ENCODE results near the gene UAP1L1. TPM values are rescaled to one million over a fixed set of nuclear protein-coding genes. Genes with fewer than 3 reads are reported as not detected.

Gene UAP1L1
- 15.1 and 26.2 TPM in 2 replicates for total RNA-seq (2014; rRNA removed; shearing (Covaris generic); ENCODE audit: low replicate concordance)

GRCh38 chr9:137077010-137077747 lies at the start of gene UAP1L1:
TSS of gene UAP1L1 (plus strand) at chr9:137077517. CDS start at chr9:137077533, 16 bp downstream.
- H2AFZ ChIP-seq (ENCODE audit: low read length) = peak within 1 kb of the TSS; percentile 76; the same call in 1 of the 2 replicates
- H3K4me1 ChIP-seq (ENCODE audit: low read length) = peaks cover 29% of the 10 kb centered on the region
- peak within 1 kb of the TSS; percentile 81 for H3K4me3 ChIP-seq (ENCODE audit: low read length)
- peak within 1 kb of the TSS; percentile 85 for H3K9ac ChIP-seq (ENCODE audit: low read length)
- no peaks in the 10 kb centered on the region for H3K36me3 ChIP-seq (ENCODE audit: insufficient read depth, low read length)
- H3K79me2 ChIP-seq (ENCODE audit: low read length) = no peaks in the 10 kb centered on the region
- no peaks in the 10 kb centered on the region for H3K9me3 ChIP-seq (ENCODE audit: low read length)
- H3K9me2 ChIP-seq (replicated peaks; ENCODE audit: insufficient read depth, low read length) = no peaks in the 10 kb centered on the region
- DNase-seq = peak; percentile 85
- H3K27me3 ChIP-seq (ENCODE audit: low read length) = no peaks in the 10 kb centered on the region
- H3K4me2 ChIP-seq (ENCODE audit: low read depth, low read length, poor library complexity, severe bottlenecking) = peak within 1 kb of the TSS; percentile 85
- peaks cover 4% of the 10 kb centered on the region; the same call in 1 of the 2 replicates for H4K20me1 ChIP-seq (ENCODE audit: insufficient read depth, low read depth, low read length)
- no peak within 1 kb of the TSS for H3K27ac ChIP-seq (ENCODE audit: low read length)

GRCh38 chr9:137028263-137029057 lies 48.9 kb upstream of the UAP1L1 start:
- Histone ChIP-seq H4K20me1 (ENCODE audit: insufficient read depth, low read depth, low read length) (no peaks in the 10 kb centered on the region; the same call in 1 of the 2 replicates), H3K4me1 (ENCODE audit: low read length) (peaks cover 41% of the 10 kb centered on the region), H3K4me3 (ENCODE audit: low read length) (peak overlapping the region; percentile 53; the same call in 1 of the 2 replicates), H3K36me3 (ENCODE audit: insufficient read depth, low read length) (no peaks in the 10 kb centered on the region), H3K9me2 (replicated peaks; ENCODE audit: insufficient read depth, low read length) (no peaks in the 10 kb centered on the region), H3K79me2 (ENCODE audit: low read length) (no peaks in the 10 kb centered on the region), H3K9me3 (ENCODE audit: low read length) (no peaks in the 10 kb centered on the region), H3K27ac (ENCODE audit: low read length) (no peak overlapping the region), H3K9ac (ENCODE audit: low read length) (peak overlapping the region; percentile 35), H3K4me2 (ENCODE audit: low read depth, low read length, poor library complexity, severe bottlenecking) (peak overlapping the region; percentile 59), H2AFZ (ENCODE audit: low read length) (no peak overlapping the region), H3K27me3 (ENCODE audit: low read length) (no peaks in the 10 kb centered on the region)
- peak; percentile 81 for DNase-seq

- peaks cover 41% of the 10 kb centered on the region for H3K4me1 ChIP-seq (ENCODE audit: low read length)
- H3K9me2 ChIP-seq (replicated peaks; ENCODE audit: insufficient read depth, low read length) = no peaks in the 10 kb centered on the region
- no peaks in the 10 kb centered on the region for H3K36me3 ChIP-seq (ENCODE audit: insufficient read depth, low read length)
- DNase-seq = peak; percentile 86
- H4K20me1 ChIP-seq (ENCODE audit: insufficient read depth, low read depth, low read length) = no peaks in the 10 kb centered on the region; the same call in 1 of the 2 replicates
- H3K9ac ChIP-seq (ENCODE audit: low read length) = no peak overlapping the region
- no peak overlapping the region for H3K27ac ChIP-seq (ENCODE audit: low read length)
- H2AFZ ChIP-seq (ENCODE audit: low read length) = no peak overlapping the region
- H3K4me3 ChIP-seq (ENCODE audit: low read length) = no peak overlapping the region
- H3K9me3 ChIP-seq (ENCODE audit: low read length) = no peaks in the 10 kb centered on the region
- no peaks in the 10 kb centered on the region for H3K27me3 ChIP-seq (ENCODE audit: low read length)
- H3K4me2 ChIP-seq (ENCODE audit: low read depth, low read length, poor library complexity, severe bottlenecking) = no peak overlapping the region
- H3K79me2 ChIP-seq (ENCODE audit: low read length) = no peaks in the 10 kb centered on the region
Observed at GRCh38 chr9:137029058-137029936, 48.0 kb upstream of the UAP1L1 start.

GRCh38 chr9:137030006-137030405 lies 47.3 kb upstream of the UAP1L1 start:
- peaks cover 44% of the 10 kb centered on the region for H3K4me1 ChIP-seq (ENCODE audit: low read length)
- no peaks in the 10 kb centered on the region for H3K79me2 ChIP-seq (ENCODE audit: low read length)
- no peak overlapping the region for H3K9ac ChIP-seq (ENCODE audit: low read length)

GRCh38 chr9:137030538-137031527 lies 46.5 kb upstream of the UAP1L1 start:
- no peaks in the 10 kb centered on the region for H3K27me3 ChIP-seq (ENCODE audit: low read length)
- H3K27ac ChIP-seq (ENCODE audit: low read length) = no peak overlapping the region
- no peaks in the 10 kb centered on the region for H3K79me2 ChIP-seq (ENCODE audit: low read length)
- H3K9me2 ChIP-seq (replicated peaks; ENCODE audit: insufficient read depth, low read length) = no peaks in the 10 kb centered on the region
- H2AFZ ChIP-seq (ENCODE audit: low read length) = no peak overlapping the region
- DNase-seq = no peak
- no peak overlapping the region for H3K9ac ChIP-seq (ENCODE audit: low read length)
- no peaks in the 10 kb centered on the region for H3K9me3 ChIP-seq (ENCODE audit: low read length)
- H4K20me1 ChIP-seq (ENCODE audit: insufficient read depth, low read depth, low read length) = no peaks in the 10 kb centered on the region; the same call in 1 of the 2 replicates
- no peak overlapping the region for H3K4me2 ChIP-seq (ENCODE audit: low read depth, low read length, poor library complexity, severe bottlenecking)
- peaks cover 36% of the 10 kb centered on the region for H3K4me1 ChIP-seq (ENCODE audit: low read length)
- H3K4me3 ChIP-seq (ENCODE audit: low read length) = no peak overlapping the region
- no peaks in the 10 kb centered on the region for H3K36me3 ChIP-seq (ENCODE audit: insufficient read depth, low read length)

More at GRCh38 chr9:137030006-137030405, 47.3 kb upstream of the UAP1L1 start:
- no peak for DNase-seq
- no peak overlapping the region for H3K27ac ChIP-seq (ENCODE audit: low read length)
- no peaks in the 10 kb centered on the region for H3K9me3 ChIP-seq (ENCODE audit: low read length)
- no peak overlapping the region for H3K4me3 ChIP-seq (ENCODE audit: low read length)
- H2AFZ ChIP-seq (ENCODE audit: low read length) = no peak overlapping the region
- H3K9me2 ChIP-seq (replicated peaks; ENCODE audit: insufficient read depth, low read length) = no peaks in the 10 kb centered on the region
- no peaks in the 10 kb centered on the region for H3K36me3 ChIP-seq (ENCODE audit: insufficient read depth, low read length)
- no peaks in the 10 kb centered on the region; the same call in 1 of the 2 replicates for H4K20me1 ChIP-seq (ENCODE audit: insufficient read depth, low read depth, low read length)
- no peaks in the 10 kb centered on the region for H3K27me3 ChIP-seq (ENCODE audit: low read length)
- no peak overlapping the region for H3K4me2 ChIP-seq (ENCODE audit: low read depth, low read length, poor library complexity, severe bottlenecking)

- Histone ChIP-seq H3K4me2 (ENCODE audit: low read depth, low read length, poor library complexity, severe bottlenecking) (peak within 1 kb of the TSS; percentile 11), H3K9me2 (replicated peaks; ENCODE audit: insufficient read depth, low read length) (no peaks in the 10 kb centered on the region), H4K20me1 (ENCODE audit: insufficient read depth, low read depth, low read length) (no peaks in the 10 kb centered on the region; the same call in 1 of the 2 replicates), H3K79me2 (ENCODE audit: low read length) (no peaks in the 10 kb centered on the region), H3K36me3 (ENCODE audit: insufficient read depth, low read length) (no peaks in the 10 kb centered on the region), H2AFZ (ENCODE audit: low read length) (no peak within 1 kb of the TSS), H3K27ac (ENCODE audit: low read length) (no peak within 1 kb of the TSS), H3K9ac (ENCODE audit: low read length) (no peak within 1 kb of the TSS), H3K27me3 (ENCODE audit: low read length) (no peaks in the 10 kb centered on the region), H3K9me3 (ENCODE audit: low read length) (no peaks in the 10 kb centered on the region), H3K4me3 (ENCODE audit: low read length) (no peak within 1 kb of the TSS), H3K4me1 (ENCODE audit: low read length) (peaks cover 31% of the 10 kb centered on the region)
- peak; percentile 84 for DNase-seq
Observed at GRCh38 chr9:137031904-137032640, 45.2 kb upstream of the UAP1L1 start, which contains the start of gene FUT7. TSS of gene FUT7 (minus strand) at chr9:137032088. CDS start at chr9:137031991, 97 bp downstream.
